HL-60/S4 treated with retinoic acid at 250 ng/mL for 4 days and 3 days (cell line): ENCODE results near the gene ATXN7L1.

Experiments
- in situ Hi-C: fragments of 300-500 bp; cut with MboI; formaldehyde crosslinking; loops from 2 replicates; pipeline ENCODE4 v1.7.0; 2022; ENCODE audit warnings: low sequenced_read_pairs

Gene ATXN7L1

DNA sequence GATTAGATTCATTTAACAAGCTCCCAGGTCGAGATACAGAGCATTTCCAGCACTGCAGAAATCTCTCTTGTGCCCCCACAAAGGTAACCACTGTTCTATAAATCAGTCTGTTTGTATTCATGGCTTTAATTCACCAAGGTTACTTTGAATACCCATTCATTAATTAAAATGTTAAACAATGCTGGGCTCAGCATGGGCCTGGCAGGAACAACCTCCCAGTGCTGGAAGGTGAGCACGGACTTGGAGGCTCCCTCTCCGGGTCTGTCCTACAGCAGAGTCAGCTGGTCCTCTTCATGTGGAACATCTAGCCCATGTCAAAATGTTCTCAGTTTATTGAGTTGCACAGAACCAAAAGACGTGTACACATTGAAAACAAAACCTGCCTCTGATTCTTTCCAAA, 279.5 kb downstream of the ATXN7L1 start:
- in situ Hi-C loops: loop anchor here (25.0 kb wide), 1 partner anchor 685 kb away; no protein-coding TSS in a partner anchor

DNA sequence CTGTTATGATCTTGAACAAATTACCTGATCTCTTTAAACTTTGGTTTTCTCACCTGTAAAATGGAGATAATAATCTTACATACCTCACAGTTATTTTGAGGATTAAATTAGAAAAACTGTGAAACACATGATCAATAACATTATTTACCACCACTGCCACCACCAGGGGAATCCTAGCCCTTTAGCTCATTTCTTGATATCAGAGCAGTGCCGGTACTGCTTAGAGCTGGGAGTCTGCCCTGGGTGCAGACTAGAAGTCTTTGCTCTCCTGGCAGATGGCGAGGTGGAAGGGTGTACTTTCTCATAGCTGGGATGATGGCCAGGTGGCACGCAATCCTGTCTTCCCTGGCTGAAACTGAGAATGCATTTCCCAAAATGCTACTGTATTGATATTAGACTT, 282.4 kb downstream of the ATXN7L1 start:
- in situ Hi-C loops: loop anchor here (25.0 kb wide), 1 partner anchor 682 kb away; no protein-coding TSS in a partner anchor

DNA sequence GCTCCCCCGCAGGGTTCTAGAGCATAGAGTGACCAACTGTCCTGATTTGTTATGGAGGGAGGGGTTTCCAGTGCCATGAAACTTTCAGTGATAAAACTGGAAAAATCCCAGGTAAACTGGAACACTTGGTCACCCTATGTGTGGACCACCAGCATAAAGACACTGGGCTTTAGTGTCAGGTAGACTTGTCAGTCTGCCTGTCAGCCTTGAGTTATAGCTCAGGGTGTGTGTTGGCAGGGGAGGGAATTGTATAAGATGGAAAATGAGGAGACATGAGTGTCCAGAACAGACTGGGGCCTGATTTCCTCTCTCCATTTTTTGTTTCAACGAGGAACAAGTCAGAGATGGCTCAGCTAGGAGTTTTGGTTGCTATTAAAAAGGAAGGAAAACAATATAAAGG, 284.9 kb downstream of the ATXN7L1 start:
- in situ Hi-C loops: loop anchor here (25.0 kb wide), 1 partner anchor 679 kb away; no protein-coding TSS in a partner anchor

DNA sequence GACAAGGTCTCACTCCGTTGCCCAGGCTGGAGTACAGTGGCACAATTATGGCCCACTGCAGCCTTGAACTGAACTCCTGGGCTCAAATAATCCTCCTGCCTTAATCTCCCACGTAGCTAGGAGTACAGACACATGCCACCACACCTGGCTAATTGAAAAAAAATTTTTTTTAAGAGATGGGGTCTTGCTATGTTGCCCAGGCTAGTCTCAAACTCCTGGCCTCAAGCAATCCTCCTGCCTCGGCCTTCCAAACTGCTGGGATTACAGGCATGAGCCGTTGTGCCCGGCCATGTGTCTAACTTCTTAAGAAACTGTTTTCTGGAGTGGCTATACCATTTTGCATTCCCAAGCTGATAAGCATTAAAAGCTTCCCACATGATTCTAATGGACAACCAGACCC, 285.6 kb downstream of the ATXN7L1 start:
- in situ Hi-C loops: loop anchor here (25.0 kb wide), 1 partner anchor 678 kb away; no protein-coding TSS in a partner anchor

DNA sequence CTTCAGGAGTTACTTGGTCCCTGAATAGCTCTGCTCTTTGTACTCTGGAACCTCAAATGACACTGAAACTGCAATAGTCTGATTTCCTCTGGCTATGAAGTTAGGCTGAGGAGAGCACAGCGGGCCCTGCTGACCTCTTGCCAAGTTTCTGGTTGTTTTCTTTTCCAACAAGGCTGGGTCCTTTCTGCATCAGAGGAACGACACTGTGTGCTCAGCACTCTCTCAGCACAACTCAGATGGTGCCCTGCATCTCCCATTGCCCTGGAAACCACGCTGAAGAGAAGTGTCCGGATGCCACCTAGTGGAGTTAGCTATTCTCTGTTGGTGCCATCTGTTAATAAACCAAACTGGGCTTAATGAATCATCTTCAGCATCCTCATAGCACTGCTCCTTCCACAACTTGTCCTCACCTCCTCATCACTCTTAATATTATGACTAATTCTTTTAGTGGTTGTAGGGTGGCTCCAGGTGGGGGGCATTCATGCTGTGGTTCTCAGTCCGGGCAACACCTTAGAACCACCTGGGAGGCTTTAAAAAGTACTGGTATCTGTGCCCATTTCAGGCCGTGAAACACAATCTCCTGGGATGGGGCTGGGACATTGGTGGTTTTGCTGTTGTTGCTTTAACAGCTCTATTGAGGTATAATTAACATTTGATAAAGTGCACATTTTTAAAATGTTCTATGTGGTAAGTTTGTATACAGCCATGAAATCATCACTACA, 286.9 kb downstream of the ATXN7L1 start:
- in situ Hi-C loops: loop anchor here (25.0 kb wide), 1 partner anchor 677 kb away; no protein-coding TSS in a partner anchor

DNA sequence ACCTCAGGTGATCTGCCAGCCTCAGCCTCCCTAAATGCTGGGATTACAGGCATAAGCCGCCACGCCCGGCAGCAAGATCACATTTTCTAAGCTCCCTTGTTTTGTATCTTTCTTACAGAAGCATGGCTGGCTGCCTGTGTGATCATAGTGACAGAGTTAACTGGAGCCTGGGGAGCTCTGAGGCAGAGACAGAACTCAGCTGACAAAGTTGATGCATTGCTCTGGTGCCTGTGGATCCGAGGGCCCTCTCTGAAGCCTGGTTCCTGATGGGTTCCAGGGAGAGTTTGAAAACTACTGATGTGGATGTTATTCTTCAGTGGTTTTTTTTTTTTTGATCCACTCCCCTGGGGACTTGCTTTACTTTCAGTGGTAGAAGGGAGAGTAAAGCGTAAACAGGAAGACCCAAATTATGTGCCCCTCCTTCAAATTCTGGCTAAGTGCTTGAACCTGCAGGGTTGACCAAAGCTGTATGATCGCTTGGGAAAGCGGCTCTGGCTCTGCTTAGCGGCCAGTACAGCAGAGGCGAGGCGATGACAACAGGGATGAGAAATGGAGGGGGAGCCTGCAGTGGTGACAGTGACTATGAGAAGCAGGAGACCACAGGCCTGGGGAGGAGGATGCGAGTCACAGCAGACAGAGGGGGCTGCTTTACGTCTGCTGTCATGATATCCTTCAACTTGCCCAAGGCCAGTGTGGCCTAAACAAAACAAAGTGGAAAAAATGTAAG, 288.3 kb downstream of the ATXN7L1 start:
- in situ Hi-C loops: loop anchor here (25.0 kb wide), 1 partner anchor 676 kb away; no protein-coding TSS in a partner anchor

DNA sequence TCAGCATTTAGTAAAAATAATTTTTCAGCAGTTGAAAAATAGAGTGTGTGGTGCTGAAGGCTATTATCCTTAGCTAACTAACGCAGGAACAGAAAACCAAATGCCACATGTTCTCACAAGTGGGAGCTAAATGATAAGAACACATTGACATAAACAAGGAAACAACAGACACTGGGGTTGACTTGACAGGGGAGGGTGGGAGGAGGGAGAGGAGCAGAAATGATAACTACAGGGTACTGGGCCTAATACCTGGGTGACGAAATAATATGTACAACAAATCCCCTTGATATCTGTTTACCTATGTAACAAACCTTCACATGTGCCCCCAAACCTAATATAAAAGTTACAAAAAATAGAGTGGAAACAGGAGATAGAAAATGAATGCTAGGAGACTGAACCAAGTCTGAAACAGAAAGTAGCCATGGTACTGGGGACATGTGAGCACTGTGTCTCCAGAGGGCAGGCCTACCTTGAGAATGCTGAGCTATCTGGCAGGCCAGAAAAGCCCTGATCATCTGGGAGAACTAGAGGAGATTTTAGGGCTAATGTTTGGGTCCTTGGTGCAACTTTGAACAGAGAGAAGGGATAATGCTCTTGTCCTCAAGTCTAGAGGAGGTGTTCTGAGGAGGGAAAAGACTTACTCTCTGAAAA, 290.4 kb downstream of the ATXN7L1 start:
- in situ Hi-C loops: loop anchor here (25.0 kb wide), 1 partner anchor 674 kb away; no protein-coding TSS in a partner anchor

DNA sequence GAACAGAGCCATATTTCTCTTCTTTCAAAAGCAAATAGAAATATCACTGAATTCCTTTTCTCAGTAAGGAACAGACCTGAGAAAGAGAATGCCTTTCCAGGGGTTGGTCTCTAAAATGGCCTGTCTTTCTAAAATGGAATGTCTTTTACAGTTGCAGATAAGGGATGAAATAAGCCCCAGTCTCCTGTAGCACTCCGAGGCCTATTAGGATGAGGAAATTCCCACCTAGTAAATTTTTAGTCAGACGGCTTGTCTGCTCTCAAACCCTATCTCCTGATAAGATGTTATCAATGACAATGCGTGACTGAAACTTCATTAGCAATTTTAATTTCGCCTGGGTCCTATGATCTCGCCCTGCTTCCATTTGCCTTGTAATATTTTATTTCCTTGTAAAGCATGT, 292.2 kb downstream of the ATXN7L1 start:
- in situ Hi-C loops: loop anchor here (25.0 kb wide), 1 partner anchor 672 kb away; no protein-coding TSS in a partner anchor

DNA sequence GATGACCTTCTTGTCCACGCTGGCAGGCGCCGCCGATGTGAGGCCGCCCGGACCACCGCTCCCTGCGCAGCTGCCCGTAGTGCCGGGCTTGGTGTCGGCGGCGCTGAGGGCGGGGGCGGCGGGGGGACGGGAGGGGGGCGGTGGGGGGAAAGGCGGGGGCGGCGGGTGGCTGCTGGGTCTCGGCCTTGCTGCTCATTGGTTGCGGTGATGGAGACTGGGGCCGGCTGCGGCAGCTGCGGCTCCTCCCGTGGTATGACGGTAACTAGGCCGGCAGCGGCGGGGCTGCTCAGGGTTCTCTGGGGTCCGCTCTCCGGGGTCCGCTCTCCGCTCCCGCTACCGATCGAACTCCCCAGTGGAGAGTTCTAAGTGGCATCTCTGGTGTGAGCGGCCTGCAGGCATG, 293.3 kb downstream of the ATXN7L1 start:
- in situ Hi-C loops: loop anchor here (25.0 kb wide), 1 partner anchor 671 kb away; no protein-coding TSS in a partner anchor

DNA sequence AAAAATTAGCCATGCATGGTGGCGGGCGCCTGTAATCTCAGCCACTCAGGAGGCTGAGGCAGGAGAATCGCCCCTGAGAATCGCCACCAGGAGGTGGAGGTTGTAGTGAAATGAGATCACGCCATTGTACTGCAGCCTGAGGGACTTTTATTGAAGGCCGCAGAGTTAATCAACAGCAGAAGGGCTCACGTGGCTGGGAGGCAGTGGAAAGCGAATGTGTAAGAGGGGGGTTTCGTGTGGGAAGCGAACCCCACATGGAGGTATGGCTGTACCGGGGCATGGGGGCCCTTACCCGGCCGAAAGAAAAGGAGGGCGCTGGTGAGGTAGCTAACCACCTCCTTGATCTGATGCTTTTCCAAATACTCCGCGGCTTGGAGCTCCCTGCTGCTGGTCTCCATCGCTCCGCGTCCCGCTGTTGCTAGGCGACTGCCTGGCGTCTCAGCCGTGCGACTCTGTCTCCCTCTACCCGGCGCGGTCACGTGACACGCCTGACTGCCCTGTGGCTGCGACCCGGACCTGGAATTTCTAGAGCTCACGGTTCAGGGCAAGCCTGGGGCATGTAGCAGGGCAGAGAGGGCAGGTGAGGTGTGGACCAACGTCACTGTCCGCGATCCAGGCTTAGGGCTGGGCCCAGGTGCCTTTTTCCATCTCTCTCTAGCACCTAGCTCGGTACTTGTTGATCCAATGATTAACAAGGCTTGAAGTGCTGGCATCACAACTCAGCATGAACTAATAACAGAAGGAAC, 295.2 kb downstream of the ATXN7L1 start, which contains the start of gene EFCAB10:
TSS of gene EFCAB10 (minus strand) at position 428 of the 746 bp plus-strand sequence. CDS start at position 398, 30 bp downstream.
- in situ Hi-C loops: loop anchor here (25.0 kb wide), 1 partner anchor 669 kb away; no protein-coding TSS in a partner anchor

DNA sequence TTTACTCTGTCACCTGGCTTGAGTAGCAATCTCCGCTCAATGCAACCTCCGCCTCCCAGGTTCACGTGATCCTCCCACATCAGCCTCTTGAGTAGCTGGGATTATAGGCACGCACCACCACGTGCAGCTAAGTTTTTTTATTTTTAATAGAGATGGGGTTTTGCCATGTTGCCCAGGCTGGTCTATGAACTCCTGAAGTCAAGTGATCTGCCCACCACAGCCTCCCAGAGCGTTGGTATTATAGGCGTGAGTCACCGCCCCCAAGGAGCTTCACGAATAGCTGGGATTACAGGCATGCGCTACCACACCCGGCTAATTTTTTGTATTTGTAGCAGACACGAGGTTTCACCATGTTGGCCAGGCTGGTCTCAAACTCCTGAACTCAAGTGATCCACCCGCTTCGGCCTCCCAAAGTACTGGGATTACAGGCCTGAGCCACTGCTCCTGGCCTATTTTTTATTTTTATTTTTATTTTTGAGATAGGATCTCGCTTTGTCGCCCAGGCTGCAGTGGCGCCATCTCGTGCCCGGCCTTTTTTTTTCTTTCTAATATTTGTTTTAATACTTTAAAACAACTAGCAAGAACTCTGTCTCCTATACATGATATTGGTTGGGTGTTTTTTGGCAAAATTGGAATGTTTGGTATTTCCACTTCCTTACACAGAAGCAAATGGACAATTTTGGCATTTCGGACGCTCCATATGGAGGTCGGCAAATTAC, 296.2 kb downstream of the ATXN7L1 start:
- in situ Hi-C loops: loop anchor here (25.0 kb wide), 1 partner anchor 668 kb away; no protein-coding TSS in a partner anchor

DNA sequence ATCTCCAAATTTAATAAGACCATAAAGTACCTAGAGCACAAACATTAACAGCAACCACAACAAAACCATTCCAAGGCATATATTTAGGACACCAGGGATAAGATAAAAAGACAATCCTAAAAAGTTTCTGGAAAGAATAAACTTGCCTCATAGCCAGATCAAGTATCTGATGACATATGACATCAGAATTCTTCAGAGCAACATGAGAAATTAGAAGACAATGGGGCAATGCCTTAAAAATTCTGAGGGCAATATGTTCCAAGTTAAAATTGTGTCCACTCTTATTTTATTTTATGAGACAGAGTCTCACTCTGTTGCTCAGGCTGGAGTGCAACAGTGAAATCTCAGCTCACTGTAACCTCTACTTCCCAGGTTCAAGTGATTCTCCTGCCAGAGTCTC, 297.9 kb downstream of the ATXN7L1 start:
- in situ Hi-C loops: loop anchor here (25.0 kb wide), 1 partner anchor 666 kb away; no protein-coding TSS in a partner anchor

DNA sequence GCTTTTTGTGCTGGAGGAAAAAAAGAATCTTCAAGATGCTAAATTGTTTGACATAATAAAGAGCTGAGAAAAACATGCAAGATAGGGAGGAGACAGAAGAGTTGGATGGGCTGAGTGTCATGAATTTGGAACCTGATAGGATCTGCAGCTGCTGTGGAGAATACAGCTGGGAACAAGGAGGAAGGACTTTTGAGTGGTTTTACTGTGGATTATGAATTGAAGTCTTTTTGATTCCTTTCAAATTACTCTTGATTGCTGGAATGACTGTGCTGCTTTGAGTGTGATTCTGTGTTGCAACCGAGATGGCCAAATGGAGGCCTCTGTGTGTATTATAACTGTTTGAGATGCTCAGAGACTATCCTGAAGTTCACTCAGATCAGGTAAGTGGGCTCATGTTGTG, 299.1 kb downstream of the ATXN7L1 start:
- in situ Hi-C loops: loop anchor here (25.0 kb wide), 1 partner anchor 665 kb away; no protein-coding TSS in a partner anchor

DNA sequence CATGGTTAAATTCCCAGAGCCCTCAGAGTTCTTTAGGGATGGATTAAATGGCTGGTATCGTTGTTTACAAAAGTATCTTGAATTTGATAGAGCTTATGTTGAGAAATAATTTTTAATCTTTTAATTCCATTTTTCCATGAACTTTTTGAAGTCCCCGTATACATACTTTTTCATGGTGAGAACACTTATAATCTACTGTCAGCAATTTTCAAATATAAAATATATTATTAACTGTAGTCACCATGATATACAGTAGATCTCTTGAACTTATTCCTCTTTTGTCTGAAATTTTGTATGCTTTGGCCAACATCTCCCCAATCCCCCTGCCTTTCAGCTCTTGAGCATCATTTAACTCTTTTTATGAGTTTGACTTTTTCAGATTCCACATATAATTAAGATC, 304.5 kb downstream of the ATXN7L1 start:
- in situ Hi-C loops: no loop called here

DNA sequence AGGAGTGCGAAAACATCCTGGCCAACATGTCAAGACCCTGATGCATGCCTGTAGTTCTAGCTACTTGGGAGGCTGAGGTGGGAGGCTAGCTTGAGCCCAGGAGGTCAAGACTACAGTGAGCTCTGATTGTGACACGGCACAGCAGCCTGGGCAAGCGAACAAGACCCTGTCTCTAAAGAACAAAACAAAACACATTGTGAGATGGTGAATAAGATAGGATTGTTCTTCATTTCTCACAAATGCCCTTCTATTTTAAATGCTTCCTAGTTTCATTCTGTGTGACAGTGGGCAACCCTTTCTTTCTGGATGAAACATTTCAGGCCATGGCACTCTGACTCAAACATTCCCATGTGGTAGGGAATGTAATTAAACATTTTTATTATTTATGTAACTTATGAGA, 308.6 kb downstream of the ATXN7L1 start:
- in situ Hi-C loops: no loop called here

DNA sequence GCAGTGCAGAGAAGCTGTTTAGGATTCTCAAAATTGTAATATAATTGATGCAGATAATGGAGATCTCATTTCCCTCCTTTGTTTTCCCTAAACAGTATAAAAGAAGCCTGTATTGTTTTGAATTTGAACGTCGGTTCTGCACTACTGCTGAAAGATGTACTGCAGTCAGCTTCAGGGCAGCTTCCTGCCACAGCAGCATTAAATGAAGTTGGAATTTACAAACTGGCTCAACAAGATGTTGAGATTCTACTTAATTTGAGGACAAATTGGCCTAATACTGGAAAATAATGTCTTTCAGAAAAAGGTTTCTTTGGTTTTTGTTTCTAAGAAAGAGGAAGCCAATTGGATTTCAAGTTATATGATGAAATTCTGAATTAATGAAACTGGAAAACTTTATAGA, 309.4 kb downstream of the ATXN7L1 start:
- in situ Hi-C loops: no loop called here

DNA sequence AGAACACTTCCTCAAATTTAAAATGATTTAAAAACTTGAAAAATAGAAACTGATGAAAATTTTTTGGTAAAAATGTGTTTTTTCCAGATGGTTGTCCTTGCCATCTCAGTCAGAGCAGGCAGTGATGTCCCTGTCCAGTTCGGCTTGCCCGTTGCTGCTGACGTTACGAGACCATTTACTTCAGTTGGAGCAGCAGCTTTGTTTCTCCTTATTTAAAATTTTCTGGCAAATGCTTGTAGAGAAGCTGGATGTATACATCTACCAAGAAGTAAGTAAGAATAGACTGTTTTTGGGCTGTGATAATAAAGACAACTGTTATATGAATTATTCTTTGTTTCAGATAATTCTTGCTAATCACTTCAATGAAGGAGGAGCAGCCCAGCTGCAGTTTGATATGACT, 311.2 kb downstream of the ATXN7L1 start:
- in situ Hi-C loops: no loop called here

DNA sequence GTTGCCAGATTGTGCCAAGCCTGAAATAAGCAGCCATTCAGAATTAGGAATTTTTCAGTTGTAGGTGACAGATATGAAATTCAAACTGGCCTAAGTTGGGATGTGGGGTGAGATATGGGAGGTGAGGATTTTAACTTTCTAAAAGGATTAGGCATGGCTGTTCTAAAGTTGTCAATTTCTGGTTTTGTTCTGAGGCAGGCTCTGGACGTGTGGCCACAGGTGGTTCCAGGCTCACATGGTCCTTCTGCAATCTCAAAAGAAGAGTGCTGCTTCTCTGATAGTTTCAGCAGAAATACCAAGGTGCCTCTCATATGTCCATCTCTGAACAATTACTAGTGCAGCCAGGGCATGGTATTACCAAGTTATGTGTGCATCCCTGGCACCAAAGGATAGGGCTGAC, 316.5 kb downstream of the ATXN7L1 start:
- in situ Hi-C loops: no loop called here
